HG03571 (cell line): Measurements from ENCODE around the gene CFAP61.

Experiments used
- ATAC-seq: cut with Tn5 transposase; IDR thresholded peaks from one replicate; pipeline ENCODE4 v1.9.1; 2021; ENCODE audit not compliant: unreplicated experiment

CFAP61 gene

GRCh38 chr20:20036756-20037155 lies 15.6 kb upstream of the CFAP61 start:
- ATAC-seq, result no peak

GRCh38 chr20:20037960-20038359 lies 14.4 kb upstream of the CFAP61 start:
- ATAC-seq, result no peak

GRCh38 chr20:20038586-20038985 lies 13.7 kb upstream of the CFAP61 start:
- no peak for ATAC-seq

- no peak for ATAC-seq
Measured at GRCh38 chr20:20039752-20040387, 12.5 kb upstream of the CFAP61 start.

GRCh38 chr20:20051767-20052073 lies 612 bp upstream of the CFAP61 start:
- ATAC-seq, result no peak

- ATAC-seq, result no peak
Measured at GRCh38 chr20:20060234-20060998, 8.1 kb downstream of the CFAP61 start.

GRCh38 chr20:20063941-20064702 lies 11.8 kb downstream of the CFAP61 start:
- ATAC-seq, result no peak

GRCh38 chr20:20065361-20065760 lies 13.0 kb downstream of the CFAP61 start:
- no peak for ATAC-seq

GRCh38 chr20:20070871-20071726 lies 18.8 kb downstream of the CFAP61 start:
- no peak for ATAC-seq

- ATAC-seq, result no peak
Measured at GRCh38 chr20:20073801-20074371, 21.6 kb downstream of the CFAP61 start.

GRCh38 chr20:20075032-20075431 lies 22.7 kb downstream of the CFAP61 start:
- ATAC-seq, result no peak

GRCh38 chr20:20076297-20077065 lies 24.1 kb downstream of the CFAP61 start:
- no peak for ATAC-seq

GRCh38 chr20:20078041-20078440 lies 25.7 kb downstream of the CFAP61 start:
- ATAC-seq, result no peak

- no peak for ATAC-seq
Measured at GRCh38 chr20:20079102-20079784, 26.9 kb downstream of the CFAP61 start.

GRCh38 chr20:20083807-20084206 lies 31.5 kb downstream of the CFAP61 start:
- no peak for ATAC-seq

GRCh38 chr20:20084296-20084752 lies 32.0 kb downstream of the CFAP61 start:
- ATAC-seq, result no peak

GRCh38 chr20:20085071-20085470 lies 32.7 kb downstream of the CFAP61 start:
- no peak for ATAC-seq

GRCh38 chr20:20085812-20086211 lies 33.5 kb downstream of the CFAP61 start:
- no peak for ATAC-seq

- ATAC-seq, result no peak
Measured at GRCh38 chr20:20089018-20089417, 36.7 kb downstream of the CFAP61 start.
